ENCODE data around the gene SLC25A13.
"Not testable (repeated sequence)": the region's sequence is repeated elsewhere in the genome, so short reads cannot be mapped to it uniquely, and the experiment has no call there.

SLC25A13 gene

DNA sequence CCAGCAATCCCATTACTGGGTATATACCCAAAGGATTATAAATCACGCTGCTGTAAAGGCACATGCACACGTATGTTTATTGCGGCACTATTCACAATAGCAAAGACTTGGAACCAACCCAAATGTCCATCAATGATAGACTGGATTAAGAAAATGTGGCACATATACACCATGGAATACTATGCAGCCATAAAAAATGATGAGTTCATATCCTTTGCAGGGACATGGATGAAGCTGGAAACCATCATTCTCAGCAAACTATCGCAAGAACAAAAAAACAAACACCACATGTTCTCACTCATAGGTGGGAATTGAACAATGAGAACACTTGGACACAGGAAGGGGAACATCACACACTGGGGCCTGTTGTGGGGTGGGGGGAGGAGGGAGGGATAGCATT lies 28.0 kb downstream of the SLC25A13 start:
- not testable (repeated sequence) for DNase-seq

DNA sequence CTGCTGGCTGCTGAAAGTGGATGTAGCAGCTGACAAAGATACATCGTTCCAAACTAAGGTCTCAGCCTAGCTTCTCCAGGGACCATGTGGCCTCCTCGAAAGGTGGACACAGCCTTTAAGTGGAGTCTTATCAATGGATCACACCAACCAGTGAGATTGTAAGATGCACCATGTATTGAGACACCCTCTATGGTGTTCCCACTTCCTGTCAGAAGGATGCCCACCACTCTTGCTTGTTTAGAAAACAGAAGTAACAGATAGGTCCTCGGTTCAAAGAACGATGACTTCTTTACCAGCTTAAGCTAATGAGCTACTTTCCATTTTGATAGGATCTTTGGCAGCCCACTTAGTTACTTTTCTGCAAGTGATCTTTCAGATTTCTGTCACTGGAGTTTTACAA lies 34.3 kb downstream of the SLC25A13 start:
- no peak for DNase-seq

DNA sequence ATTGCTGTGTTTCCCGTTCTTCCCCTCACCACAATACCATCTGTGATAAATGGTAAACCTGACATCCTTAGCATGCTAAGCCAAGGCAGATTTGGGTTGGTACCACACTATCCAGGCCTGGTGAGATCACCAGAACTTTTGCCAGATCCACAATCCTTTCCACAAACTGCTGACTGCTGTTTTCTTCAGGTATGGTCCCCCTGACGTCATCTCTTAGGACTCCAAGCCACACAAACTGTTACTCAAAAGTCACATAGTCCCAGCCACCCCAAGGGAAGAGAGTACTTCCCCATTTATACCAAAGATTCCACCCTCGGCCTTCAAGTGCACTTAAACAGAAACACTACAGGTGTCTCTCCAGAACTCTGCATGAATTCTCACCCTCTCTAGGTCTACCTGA lies 34.8 kb downstream of the SLC25A13 start:
- no peak for DNase-seq

DNA sequence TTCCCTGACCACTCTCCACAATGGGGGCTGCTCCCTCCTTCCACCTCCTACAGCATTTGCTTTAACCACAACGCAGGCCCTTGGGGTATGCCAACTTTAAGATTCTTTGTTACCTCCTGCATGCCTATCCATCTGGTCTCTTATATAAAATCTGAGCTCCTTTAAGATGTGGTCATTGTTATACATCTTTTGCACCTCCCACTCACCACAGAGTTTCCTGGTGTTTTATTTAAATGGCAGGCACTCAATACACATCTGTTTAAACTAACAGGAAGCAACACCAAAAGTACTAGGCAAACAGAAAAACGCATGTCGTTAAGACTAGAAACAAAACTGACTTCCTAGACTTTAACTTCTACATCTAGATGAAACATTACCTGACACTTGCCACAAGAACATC lies 36.3 kb downstream of the SLC25A13 start:
- DNase-seq = peak in 1 of 2 donors; percentile 56

DNA sequence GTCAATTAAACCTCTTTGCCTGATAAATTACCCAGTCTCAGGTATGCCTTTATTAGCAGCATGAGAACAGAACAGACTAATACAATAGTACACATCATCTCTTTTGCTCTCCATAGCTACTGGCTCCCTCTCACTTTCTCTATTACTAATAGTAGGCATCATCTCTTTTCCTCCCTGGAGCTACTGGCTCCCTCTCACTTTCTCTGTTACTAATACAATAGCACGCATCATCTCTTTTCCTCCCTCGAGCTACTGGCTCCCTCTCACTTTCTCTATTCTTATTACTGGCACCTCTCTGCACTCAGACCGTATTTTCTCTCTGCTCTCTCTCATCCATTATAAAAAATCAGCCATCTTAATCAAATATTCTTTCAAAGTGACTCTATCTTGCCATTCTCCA lies 37.1 kb downstream of the SLC25A13 start:
- no peak for DNase-seq

DNA sequence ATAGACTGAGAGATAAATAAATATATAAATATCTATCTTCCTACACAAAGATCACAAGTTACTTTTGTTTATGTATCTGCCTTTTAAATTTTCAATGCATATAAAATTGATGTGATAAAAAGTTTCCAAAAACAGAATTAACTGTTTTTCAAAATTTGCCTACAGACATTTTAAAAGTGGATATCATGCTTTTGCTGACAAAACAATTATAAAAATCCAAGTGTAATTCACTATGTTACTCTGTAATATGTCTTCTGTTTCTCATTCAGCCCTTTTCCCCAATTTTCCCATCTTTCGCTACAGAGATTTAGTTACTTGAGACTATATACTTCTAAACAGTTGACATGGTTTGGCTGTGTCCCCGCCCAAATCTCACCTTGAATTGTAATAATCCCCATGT lies 37.7 kb downstream of the SLC25A13 start:
- no peak for DNase-seq

DNA sequence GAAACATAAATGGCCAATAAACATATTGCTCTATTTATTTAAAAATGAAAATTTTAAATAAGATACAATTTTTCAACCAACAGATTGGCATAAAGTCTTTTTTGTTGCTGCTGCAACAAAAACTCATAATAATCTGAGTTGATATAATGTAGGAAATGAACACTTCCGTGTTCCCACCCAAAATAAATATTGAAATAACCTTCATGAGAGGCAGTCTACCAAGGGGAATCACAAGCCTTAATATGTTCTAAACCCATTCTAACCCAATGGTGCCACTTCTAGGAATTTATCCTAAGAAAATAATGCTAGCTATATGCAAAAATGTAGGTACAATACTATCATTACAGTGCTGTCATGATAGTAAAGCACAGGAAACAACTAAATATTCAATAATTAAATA lies 39.1 kb downstream of the SLC25A13 start:
- no peak for DNase-seq

DNA sequence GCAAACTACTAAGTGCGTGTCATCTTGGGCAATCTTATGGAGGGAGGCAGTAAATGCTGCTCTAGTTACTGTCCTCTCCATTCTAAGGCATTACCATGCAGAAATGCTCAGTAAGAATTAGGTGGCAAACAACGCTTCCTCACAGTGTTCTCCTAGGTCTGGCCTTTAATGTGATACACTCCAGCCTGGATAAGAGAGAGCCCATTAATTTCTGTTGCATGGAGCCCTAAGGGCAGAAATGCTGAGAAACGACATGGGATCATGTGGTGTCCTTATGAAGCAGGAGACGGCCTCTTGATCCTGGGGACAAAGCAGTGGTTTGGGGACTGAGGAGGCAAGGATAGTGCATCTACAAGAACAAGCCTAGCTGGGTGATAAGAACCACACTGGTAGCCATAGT lies 44.0 kb downstream of the SLC25A13 start:
- DNase-seq = no peak

DNA sequence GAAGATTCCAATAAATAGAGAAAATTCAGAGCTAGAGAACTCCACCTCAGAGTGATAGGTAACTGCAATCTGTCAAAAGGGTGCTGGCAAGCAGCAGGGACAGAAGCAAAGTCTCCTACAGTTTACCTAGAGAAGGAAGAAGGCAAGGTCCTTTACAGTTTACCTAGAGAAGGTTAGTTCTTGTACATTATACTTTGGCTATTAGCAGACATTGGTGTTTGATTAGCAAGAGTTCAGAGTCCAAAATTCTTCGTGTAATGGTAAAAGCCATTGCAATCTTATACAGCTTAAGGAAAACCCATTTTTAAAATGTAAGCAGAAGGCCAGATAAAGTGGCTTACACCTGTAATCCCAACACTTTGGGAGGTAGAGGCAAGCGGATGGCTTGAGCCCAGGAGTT lies 45.9 kb downstream of the SLC25A13 start:
- no peak for DNase-seq

DNA sequence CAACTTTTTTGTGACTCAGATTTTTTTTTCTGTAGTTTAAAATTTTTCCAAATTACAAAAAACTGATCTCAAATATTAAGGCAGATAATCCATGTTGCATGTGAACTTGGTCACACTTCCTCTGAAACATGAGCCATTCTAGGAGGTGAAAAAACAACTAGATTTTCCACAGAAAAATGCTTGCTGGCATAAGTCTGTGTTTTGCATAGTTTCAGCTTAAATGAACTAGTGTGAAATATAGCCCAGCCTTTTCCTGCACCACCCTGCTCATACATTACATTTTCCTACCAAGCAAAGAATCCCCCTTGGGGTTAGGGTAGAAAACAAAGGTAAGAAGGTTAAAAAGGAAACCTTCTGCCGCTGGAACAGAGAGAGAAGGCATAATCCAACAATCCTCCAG lies 48.2 kb downstream of the SLC25A13 start:
- DNase-seq = no peak

DNA sequence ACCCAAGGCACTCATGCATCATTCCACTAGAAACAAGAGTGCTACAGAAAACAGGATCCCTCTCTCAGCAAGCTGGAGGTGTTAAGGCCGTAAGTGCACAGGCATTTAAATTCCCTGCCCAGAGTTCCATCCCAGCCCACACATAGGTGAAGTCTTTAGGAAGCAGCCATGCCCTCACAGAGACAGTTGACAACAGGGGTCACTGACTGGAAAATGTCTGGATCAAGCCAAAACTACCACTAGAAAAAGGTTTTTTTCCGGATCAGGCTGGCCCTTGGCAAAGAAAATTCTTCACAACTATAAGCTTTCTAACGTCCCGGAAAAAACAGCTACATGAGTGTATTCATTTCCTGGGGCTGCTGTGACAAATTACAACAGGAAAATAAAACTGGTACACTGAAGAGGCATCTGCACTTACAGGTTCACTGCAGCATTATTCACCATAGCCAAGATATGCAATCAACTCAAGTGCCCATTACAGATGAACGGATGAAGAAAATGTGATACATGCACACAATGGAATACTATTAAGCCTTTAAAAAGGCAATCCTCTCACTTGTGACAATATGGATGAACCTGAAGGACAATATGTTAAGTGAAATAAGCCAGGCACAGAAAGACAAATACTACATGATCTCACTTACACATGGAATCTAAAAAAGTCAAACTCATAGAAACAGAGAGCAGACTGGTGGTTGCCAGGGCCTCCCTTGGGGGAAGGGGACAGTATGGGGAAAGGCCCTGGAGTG lies 52.5 kb downstream of the SLC25A13 start:
- DNase-seq = no peak

DNA sequence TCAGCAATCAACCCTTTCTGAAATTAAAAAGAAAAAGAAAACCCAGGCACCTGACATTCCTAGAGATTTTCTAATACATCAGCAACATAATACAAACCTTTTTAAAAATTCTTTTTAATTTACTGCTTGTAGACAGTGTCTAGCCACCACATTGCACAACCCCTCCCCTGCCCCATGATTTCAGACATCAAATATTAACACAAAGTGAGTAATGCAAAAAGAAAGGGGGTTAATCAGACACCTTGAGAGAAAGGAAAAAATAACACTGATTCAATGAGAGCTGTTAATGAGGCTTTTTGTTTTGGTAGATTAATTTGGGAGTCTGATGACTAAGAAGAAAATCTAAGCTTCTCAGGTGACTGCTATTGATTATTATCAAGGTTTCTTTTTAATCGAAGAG lies 55.3 kb downstream of the SLC25A13 start:
- no peak for DNase-seq

DNA sequence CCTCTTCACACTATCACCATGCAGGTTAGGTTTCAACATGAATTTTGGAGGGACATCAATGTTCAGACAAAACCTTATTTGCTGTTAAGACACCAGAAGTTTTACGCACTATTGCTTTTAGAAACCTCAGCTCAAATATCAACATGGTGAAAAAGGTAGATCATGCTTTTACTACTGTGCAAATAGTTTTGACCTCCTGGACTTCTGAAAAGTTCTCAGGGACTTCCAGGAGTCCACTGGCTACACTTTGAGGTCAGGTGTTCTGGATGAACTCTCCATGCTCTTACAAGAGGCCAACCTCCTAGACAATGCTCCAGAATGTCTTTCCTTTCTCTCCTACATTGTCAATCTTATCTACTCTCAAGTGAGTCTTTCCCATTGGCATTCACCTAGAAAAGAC lies 55.9 kb downstream of the SLC25A13 start:
- DNase-seq = no peak

DNA sequence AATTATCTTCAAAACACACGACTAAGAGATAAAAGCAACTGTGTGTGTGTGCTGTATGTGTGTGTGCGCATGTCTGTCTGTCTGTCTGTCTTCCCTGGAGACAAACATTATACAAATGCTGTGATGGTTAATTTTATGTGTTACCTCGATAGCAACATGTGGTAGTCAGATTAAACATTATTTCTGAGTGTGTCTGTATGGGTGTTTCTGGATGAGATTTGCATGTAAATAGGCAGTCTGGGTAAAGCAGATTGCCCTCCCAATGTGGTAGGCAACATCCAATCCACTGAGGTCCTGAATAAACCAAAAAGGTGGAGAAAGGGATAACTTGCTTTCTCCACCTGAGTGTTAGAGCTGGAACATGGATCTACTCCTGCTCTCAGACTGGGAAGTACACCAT lies 67.9 kb downstream of the SLC25A13 start:
- DNase-seq = no peak

DNA sequence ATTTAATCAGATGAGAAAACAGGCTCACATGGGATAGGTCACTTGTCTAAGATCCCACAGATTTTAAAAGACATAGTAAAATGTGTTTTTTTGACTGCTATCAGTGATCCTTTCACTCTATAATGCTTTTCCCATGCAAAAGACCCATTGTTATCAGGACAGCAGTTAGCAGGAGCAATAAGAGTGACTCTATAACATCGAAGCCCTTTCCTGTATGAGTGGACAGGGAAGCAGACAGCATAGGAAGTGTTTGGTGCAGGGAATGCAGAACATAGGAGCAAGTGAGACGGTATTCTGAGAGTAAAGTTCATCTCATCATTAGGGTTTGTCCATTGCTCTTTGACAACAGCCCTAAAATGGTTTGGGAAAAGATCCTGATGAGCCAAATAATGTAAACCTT lies 68.5 kb downstream of the SLC25A13 start:
- no peak for DNase-seq

DNA sequence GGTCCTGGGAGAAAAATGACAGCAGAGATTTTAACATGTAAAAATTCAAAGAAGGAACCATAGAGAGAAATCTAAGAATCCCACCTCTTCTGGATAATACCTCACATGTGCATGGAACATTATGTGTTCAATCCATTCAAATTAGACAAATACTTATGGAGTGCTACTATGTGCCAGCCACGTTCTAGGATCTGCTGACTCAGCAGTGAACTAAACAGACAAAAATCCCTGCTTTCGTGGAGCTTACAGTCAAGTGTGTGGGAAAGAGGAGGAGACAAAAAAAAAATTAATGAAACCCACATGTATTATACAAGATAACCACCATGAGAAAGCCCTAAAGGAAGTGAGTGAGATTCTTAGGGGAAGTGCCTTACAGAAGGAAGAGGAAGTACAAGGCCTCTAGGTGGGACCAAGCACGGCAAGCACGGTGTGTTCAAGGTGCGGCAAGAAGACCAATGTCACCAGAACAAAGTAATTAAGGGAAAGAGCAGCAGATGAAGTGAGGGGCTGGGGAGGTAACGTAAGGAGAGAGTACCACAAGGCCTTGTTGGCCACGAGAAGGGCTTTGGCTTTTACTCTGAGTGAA lies 71.0 kb downstream of the SLC25A13 start:
- no peak for DNase-seq

DNA sequence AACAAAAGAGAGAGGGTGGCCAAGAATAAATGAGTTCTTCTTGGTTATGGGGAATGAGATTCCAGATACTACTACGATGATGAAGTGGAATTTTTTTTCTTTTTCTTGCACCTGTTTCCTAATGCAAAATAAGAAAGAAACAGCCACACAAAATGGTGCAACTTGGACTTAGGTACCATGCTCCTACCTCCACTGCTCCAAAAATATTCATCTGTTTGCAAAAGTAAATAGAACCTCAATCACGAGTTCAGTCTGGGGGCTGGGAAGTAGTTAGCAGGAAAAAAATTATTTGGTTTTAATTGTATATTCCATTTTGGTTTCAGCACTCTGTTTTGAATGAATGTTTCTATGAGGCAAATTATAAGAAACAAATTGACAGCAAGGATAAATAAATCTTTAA lies 73.5 kb downstream of the SLC25A13 start:
- DNase-seq = no peak

DNA sequence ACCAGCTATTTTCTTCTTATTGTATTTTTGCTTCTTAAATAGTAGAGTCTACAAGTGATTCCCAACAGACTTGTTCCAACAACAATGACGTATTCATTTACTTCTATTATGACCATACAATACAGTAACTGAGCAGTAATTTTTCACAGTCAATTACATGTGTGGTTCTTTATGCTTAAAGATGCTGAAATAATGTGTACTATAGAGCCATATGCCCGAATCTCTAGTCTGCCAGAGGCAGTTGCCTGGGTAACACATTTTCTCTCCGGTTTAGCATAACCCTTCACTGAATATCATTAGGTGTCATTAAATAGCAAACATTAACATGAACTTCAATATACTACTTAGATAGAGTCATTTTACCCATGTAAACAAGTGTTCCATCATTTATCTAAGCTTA lies 75.0 kb downstream of the SLC25A13 start:
- no peak for DNase-seq

DNA sequence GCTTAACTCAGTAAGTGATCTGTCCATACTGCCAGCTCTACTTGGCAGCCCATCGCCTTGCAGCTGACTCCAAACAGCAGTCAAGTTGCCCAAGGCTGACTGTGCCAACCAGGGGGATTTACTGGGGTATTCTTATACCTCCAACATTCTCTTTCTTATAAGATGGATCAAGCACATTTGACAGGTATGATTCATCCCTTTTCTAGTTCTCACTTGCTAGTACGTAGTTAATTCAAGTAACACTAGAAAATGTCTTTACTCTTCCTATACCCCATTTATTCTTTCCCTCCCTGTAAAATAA lies 77.0 kb downstream of the SLC25A13 start:
- DNase-seq = no peak

DNA sequence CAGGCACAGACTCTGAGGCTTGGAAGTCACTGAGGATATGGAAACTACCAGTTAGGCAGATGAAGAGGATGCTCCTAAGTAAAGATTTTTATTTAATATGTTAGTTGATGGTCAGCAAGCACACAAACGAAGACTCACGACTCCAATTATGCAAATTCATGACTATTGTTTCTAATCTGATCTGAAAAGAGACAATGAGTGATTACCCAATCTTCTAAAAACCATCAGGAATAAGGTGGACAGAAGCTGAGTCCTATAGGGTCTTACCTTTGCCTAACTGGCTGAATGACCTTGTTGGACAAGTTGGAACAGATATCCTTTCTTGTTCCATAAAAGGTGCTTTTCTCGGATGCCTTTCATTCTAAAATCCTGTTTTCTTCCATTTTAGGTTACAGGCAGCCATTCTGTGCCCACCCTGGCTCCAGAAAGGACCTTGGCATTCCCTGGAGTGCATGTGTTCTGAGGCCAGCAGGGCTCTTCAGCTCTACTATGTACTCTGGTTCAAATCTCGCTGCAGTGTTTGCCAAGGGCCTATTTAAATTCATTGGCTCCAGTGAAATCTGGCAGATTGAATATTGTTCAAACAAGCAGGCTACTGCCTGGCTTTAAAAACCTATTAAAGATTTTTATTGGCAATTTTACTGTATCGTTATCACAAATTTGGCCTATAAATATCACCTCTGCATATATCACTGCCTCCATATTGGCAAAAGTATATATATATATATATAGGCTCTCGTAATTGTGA lies 77.5 kb downstream of the SLC25A13 start:
- no peak for DNase-seq

DNA sequence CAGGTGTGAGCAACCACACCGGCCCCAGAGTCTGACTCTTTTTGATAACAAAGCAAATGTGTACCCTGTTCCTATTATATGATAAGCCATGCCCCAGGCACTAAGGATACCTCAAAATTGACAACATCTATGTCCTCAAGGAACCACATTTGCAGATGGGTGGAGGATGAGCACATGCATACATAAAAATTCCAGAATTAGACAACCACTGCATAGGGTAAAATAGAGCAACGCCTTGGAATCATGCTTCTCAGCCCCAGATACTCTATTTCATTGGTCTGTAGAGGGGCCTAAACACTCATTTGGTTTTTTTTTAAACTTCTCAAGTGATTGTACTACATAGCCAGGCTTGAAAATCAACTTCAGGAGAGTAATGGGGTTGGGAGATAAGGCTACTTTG lies 78.7 kb downstream of the SLC25A13 start:
- DNase-seq = no peak

DNA sequence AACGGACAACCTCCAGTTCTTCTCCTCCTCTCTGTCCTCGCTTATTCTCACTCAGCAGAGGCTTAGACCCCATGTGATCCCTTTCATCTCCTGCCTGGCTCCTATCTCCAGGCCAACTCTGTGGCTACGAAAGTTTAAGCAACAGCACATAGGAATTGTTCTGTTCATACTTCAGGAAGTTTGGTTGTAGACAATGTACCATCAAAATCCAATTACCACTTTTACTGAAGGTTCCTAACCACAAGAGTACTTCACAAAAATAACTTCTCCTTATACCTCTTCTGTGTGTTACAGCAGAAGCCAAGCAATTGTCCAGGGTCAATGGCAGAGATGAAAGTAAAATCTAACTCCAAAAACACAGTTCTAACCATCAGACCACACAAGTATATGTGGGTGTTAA lies 80.0 kb downstream of the SLC25A13 start:
- DNase-seq = peak in 1 of 2 donors; percentile 3

DNA sequence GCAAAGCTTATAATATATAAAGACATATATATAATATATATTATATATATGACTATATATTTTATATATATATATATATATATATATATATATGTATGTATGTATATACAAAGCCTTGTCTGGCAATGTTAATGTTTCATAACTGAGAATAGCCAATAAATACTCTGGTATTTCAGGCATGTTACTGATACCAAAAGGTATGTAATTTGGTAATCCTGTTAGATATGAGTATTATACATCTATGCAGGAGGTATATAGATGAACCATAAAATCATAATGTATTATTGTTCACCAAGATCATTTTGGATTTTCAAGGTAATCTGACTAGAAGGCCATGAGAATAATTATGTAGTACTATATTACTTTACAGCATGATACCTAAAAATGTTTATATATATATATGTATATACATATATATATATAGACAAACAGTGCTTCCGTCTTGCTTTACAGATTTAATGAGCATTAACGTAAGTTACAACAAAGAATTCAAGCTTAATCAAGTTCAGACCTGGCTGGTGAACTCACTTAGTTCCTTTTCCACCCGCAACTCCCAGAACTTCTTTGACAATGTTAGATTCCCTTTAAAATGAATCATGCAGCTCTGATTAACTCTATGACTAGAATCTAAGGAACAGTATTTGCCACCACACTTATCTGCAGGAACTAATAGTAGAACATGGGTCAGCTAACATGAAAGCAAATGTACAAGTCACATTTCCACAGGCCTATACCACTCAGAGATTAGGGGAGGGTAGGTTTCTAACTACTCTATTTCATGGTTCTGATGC lies 82.7 kb downstream of the SLC25A13 start:
- no peak for DNase-seq

DNA sequence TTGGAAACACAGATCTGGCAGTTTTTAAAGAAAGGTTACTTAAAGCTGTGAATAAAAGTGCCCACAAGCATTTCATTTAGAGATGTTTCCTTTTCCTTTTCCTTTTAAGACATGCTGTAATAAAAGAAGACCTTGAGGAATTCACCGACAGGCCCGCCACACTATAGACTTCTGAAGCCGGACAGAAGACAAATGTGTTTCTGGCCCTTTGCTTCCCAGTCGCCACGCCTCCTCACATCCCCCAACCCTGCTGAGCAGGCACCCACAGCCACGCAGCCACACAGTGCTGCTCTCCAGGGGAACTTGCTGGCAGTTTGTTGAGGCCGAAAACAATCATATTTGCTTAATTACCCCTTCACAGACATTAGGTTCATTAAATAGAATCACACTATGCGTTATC lies 83.4 kb downstream of the SLC25A13 start:
- no peak for DNase-seq
